ENCODE measurements around the gene UMODL1. TPM values are rescaled to one million over a fixed set of nuclear protein-coding genes. Genes with fewer than 3 reads are reported as not detected.

The UMODL1 gene
- total and polyA plus RNA-seq, 2 donors (not counting 3 experiments of a cell fraction or from before 2014, with no cell fraction given), result not detected

DNA sequence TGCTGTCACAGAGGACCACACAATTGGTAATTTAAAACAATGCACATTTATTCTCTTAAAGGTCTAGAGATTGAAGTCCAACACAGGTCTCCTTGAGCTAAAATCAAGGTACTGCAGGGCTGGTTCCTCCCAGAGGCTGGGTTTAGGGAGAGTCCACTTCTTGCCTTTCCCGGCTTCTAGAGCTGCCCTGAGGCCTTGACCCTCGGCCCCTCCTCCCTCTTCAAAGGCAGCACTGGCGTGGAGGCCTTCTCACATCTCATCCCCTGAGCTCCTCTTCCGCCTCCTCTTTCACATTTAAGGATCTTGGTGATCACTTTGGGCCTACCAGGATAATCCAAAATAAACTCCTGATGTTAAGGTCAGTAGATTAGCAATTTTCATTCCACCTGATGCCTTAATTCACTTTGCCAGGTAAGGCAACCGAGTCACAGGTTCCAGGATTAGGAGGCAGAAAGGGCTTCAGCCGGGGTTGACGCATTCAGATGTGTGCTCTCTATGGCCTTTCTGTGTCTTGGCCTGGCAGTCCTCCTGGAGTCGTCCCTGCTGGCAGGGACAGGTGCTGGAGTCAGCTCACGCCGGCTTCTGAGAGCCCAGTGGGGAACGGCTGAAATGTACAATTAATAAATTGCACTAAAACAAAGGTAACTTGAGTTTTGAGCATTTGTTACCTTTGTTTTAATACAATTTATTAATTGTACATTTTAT is 86.6 kb downstream of the UMODL1 start:
- no peak overlapping the region for H3K4me2 ChIP-seq (ENCODE audit: insufficient read depth, low read length)
- H3K36me3 ChIP-seq (ENCODE audit: control insufficient read depth in 2 of 2, extremely low read depth in 1 of 2, insufficient read depth in 2 of 2, low read length in 2 of 2), result no peaks in the 10 kb centered on the region
- FAIRE-seq (no peak), DNase-seq (ENCODE audit: low read depth, low spot score) (no peak)
- no peaks in the 10 kb centered on the region for H3K4me1 ChIP-seq (ENCODE audit: control insufficient read depth, extremely low read depth, insufficient read depth, low read length)
- no peak overlapping the region for H3K9ac ChIP-seq (replicated peaks; ENCODE audit: extremely low read depth, insufficient read depth, low read length)
- POLR2A ChIA-PET, result no interaction called here
- H2AFZ ChIP-seq (ENCODE audit: low read depth, low read length), result no peak overlapping the region
- dilution Hi-C loops (cut with MboI; ENCODE audit: extremely low pct_ligation_motif_present, low sequenced_read_pairs), result no loop called here
- H3K4me3 ChIP-seq (replicated peaks in 1 of 3; ENCODE audit: insufficient read depth in 1 of 3, low read depth in 1 of 3, low read length in 3 of 3), result no peak overlapping the region
- CTCF ChIA-PET, result interaction anchor here (1.6 kb wide), 2 partner anchors 10 to 101 kb away, joined by 4 to 6 read pairs; no protein-coding TSS in a partner anchor
- BruUV-seq (replicated peaks), result no TSS peak
- H3K9me1 ChIP-seq (replicated peaks; ENCODE audit: control insufficient read depth, extremely low read depth, insufficient read depth, low read length), result no peaks in the 10 kb centered on the region
- no peaks in the 10 kb centered on the region for H3K79me2 ChIP-seq (ENCODE audit: control insufficient read depth, insufficient read depth, low read length)
- H3K27ac ChIP-seq (ENCODE audit: insufficient read depth, low read depth, low read length), result no peak overlapping the region
- H4K20me1 ChIP-seq (replicated peaks; ENCODE audit: control insufficient read depth, extremely low read depth, insufficient read depth, low read length), result no peaks in the 10 kb centered on the region
- H3K9me3 ChIP-seq (replicated peaks; ENCODE audit: control insufficient read depth, insufficient read depth, low read length), result no peaks in the 10 kb centered on the region
- H3K27me3 ChIP-seq (ENCODE audit: control insufficient read depth in 2 of 2, insufficient read depth in 2 of 2, low read length in 2 of 2), result peaks cover 2% of the 10 kb centered on the region in 2 experiments
- intact Hi-C loops (cut with micrococcal nuclease), result no loop called here
- TF ChIP-seq, protein P1, sequence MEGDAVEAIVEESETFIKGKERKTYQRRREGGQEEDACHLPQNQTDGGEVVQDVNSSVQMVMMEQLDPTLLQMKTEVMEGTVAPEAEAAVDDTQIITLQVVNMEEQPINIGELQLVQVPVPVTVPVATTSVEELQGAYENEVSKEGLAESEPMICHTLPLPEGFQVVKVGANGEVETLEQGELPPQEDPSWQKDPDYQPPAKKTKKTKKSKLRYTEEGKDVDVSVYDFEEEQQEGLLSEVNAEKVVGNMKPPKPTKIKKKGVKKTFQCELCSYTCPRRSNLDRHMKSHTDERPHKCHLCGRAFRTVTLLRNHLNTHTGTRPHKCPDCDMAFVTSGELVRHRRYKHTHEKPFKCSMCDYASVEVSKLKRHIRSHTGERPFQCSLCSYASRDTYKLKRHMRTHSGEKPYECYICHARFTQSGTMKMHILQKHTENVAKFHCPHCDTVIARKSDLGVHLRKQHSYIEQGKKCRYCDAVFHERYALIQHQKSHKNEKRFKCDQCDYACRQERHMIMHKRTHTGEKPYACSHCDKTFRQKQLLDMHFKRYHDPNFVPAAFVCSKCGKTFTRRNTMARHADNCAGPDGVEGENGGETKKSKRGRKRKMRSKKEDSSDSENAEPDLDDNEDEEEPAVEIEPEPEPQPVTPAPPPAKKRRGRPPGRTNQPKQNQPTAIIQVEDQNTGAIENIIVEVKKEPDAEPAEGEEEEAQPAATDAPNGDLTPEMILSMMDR (IDR thresholded peaks at IDR 0.05; ENCODE audit: extremely low read depth in 1 of 2, insufficient read depth in 1 of 2, low read depth in 1 of 2, low read length in 2 of 2), result no peak
- TF ChIP-seq FOS (IDR thresholded peaks at IDR 0.05; ENCODE audit: borderline replicate concordance, insufficient read depth, low read length), result no peak
- no peak for TF ChIP-seq EZH2 (IDR thresholded peaks at IDR 0.05; ENCODE audit: borderline replicate concordance, low read depth, low read length, severe bottlenecking)
- no peak for TF ChIP-seq JUN (IDR thresholded peaks at IDR 0.05; ENCODE audit: borderline replicate concordance, insufficient read depth, insufficient read length, low read depth)
- TF ChIP-seq POLR2A (IDR thresholded peaks at IDR 0.05; ENCODE audit: low read depth, low read length), result no peak
- TF ChIP-seq POLR2AphosphoS5 (IDR thresholded peaks at IDR 0.05; ENCODE audit: insufficient read depth, low read depth, low read length), result no peak
- TF ChIP-seq, protein P2, sequence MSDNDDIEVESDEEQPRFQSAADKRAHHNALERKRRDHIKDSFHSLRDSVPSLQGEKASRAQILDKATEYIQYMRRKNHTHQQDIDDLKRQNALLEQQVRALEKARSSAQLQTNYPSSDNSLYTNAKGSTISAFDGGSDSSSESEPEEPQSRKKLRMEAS (IDR thresholded peaks at IDR 0.05; ENCODE audit: insufficient read depth, insufficient read length), result no peak
- TF ChIP-seq GATA2 (IDR thresholded peaks at IDR 0.05; ENCODE audit: insufficient read depth, insufficient read length, low read depth, low read length), result no peak
- no peak for TF ChIP-seq MYC (IDR thresholded peaks at IDR 0.05; ENCODE audit: low read depth, low read length)

Data from endothelial cell of umbilical vein (primary cell).